ENCODE results near the gene UGT1A6. TPM values are rescaled to one million over a fixed set of nuclear protein-coding genes. Genes with fewer than 3 reads are reported as not detected.

UGT1A6 gene
- total RNA-seq, 1 donor from 2014 or later = not detected

GRCh38 chr2:233671290-233672161, 21.2 kb upstream of the UGT1A6 start, which contains the start of gene UGT1A9:
Gene UGT1A9, plus strand, starts transcription at chr2:233671898. Its CDS starts 37 bp downstream, at chr2:233671935.
- Mint-ChIP-seq H3K27me3 (peaks cover 5% of the 10 kb centered on the region), H3K9me3 (ENCODE audit: low read depth) (peaks cover 6% of the 10 kb centered on the region), H3K4me1 (ENCODE audit: low read depth) (no peaks in the 10 kb centered on the region), H3K4me3 (ENCODE audit: low read depth) (no peak within 1 kb of the TSS), H3K36me3 (ENCODE audit: insufficient read depth) (no peaks in the 10 kb centered on the region), H3K27ac (no peak within 1 kb of the TSS)
- TF ChIP-seq CTCF (IDR thresholded peaks at IDR 0.05; ENCODE audit: unreplicated experiment) = no peak
- DNase-seq (ENCODE audit: low spot score, unreplicated experiment) = no peak

GRCh38 chr2:233672886-233673285, 19.8 kb upstream of the UGT1A6 start:
- no peaks in the 10 kb centered on the region for H3K4me1 Mint-ChIP-seq (ENCODE audit: low read depth)
- peaks cover 6% of the 10 kb centered on the region for H3K9me3 Mint-ChIP-seq (ENCODE audit: low read depth)
- no peak for TF ChIP-seq CTCF (IDR thresholded peaks at IDR 0.05; ENCODE audit: unreplicated experiment)
- no peak overlapping the region for H3K4me3 Mint-ChIP-seq (ENCODE audit: low read depth)
- no peaks in the 10 kb centered on the region for H3K36me3 Mint-ChIP-seq (ENCODE audit: insufficient read depth)
- H3K27me3 Mint-ChIP-seq = peaks cover 11% of the 10 kb centered on the region
- DNase-seq (ENCODE audit: low spot score, unreplicated experiment) = no peak
- no peak overlapping the region for H3K27ac Mint-ChIP-seq

- Mint-ChIP-seq H3K4me3 (ENCODE audit: low read depth) (no peak overlapping the region), H3K27me3 (peaks cover 19% of the 10 kb centered on the region), H3K36me3 (ENCODE audit: insufficient read depth) (no peaks in the 10 kb centered on the region), H3K4me1 (ENCODE audit: low read depth) (no peaks in the 10 kb centered on the region), H3K27ac (no peak overlapping the region), H3K9me3 (ENCODE audit: low read depth) (no peaks in the 10 kb centered on the region)
- no peak for DNase-seq (ENCODE audit: low spot score, unreplicated experiment)
- TF ChIP-seq CTCF (IDR thresholded peaks at IDR 0.05; ENCODE audit: unreplicated experiment) = no peak
Measured at GRCh38 chr2:233673896-233674295, 18.8 kb upstream of the UGT1A6 start.

GRCh38 chr2:233674314-233674713, 18.4 kb upstream of the UGT1A6 start:
- H3K4me3 Mint-ChIP-seq (ENCODE audit: low read depth) = no peak overlapping the region
- no peak for TF ChIP-seq CTCF (IDR thresholded peaks at IDR 0.05; ENCODE audit: unreplicated experiment)
- no peaks in the 10 kb centered on the region for H3K36me3 Mint-ChIP-seq (ENCODE audit: insufficient read depth)
- H3K9me3 Mint-ChIP-seq (ENCODE audit: low read depth) = no peaks in the 10 kb centered on the region
- no peak for DNase-seq (ENCODE audit: low spot score, unreplicated experiment)
- H3K27ac Mint-ChIP-seq = no peak overlapping the region
- H3K27me3 Mint-ChIP-seq = peaks cover 20% of the 10 kb centered on the region
- H3K4me1 Mint-ChIP-seq (ENCODE audit: low read depth) = no peaks in the 10 kb centered on the region

GRCh38 chr2:233674995-233675394, 17.7 kb upstream of the UGT1A6 start:
- no peak for DNase-seq (ENCODE audit: low spot score, unreplicated experiment)
- H3K9me3 Mint-ChIP-seq (ENCODE audit: low read depth) = no peaks in the 10 kb centered on the region
- TF ChIP-seq CTCF (IDR thresholded peaks at IDR 0.05; ENCODE audit: unreplicated experiment) = no peak
- H3K4me3 Mint-ChIP-seq (ENCODE audit: low read depth) = no peak overlapping the region
- no peak overlapping the region for H3K27ac Mint-ChIP-seq
- H3K36me3 Mint-ChIP-seq (ENCODE audit: insufficient read depth) = no peaks in the 10 kb centered on the region
- peaks cover 26% of the 10 kb centered on the region for H3K27me3 Mint-ChIP-seq
- no peaks in the 10 kb centered on the region for H3K4me1 Mint-ChIP-seq (ENCODE audit: low read depth)

Measured in progenitor cell of endocrine pancreas (in vitro differentiated cells).